ENCODE data around the gene WLS. TPM values are rescaled to one million over a fixed set of nuclear protein-coding genes. Genes with fewer than 3 reads are reported as not detected.
A peak's percentile ranks its signal among the peaks of the same experiment; 100 is the strongest.

Gene WLS
- total and polyA plus RNA-seq, 7 donors = 12.6 to 188 (median 99.2) TPM

DNA sequence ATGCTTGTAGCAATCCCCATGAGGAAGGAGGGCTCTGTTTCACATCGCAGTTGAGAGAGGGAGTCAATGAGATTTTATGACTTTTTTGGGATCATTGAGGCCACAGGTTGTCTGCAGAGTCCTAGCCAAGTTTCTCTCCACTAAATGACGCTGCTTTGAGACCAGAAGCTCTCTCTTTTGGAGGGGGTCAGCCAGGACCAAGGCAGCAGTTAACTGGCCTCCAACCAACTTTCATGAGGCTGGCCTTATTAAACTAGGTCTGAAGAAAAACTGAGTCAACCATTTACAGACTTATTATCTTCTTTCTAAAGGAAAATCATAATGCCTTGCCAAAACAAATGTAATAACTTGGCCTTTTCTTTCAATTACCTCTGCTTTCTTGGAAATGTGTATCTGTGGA, 8.6 kb downstream of the WLS start:
- DNase-seq = no peak
- H3K4me3 ChIP-seq = no peak overlapping the region
- TF ChIP-seq, protein P1, sequence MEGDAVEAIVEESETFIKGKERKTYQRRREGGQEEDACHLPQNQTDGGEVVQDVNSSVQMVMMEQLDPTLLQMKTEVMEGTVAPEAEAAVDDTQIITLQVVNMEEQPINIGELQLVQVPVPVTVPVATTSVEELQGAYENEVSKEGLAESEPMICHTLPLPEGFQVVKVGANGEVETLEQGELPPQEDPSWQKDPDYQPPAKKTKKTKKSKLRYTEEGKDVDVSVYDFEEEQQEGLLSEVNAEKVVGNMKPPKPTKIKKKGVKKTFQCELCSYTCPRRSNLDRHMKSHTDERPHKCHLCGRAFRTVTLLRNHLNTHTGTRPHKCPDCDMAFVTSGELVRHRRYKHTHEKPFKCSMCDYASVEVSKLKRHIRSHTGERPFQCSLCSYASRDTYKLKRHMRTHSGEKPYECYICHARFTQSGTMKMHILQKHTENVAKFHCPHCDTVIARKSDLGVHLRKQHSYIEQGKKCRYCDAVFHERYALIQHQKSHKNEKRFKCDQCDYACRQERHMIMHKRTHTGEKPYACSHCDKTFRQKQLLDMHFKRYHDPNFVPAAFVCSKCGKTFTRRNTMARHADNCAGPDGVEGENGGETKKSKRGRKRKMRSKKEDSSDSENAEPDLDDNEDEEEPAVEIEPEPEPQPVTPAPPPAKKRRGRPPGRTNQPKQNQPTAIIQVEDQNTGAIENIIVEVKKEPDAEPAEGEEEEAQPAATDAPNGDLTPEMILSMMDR (IDR thresholded peaks at IDR 0.05) = no peak
- TF ChIP-seq POLR2A (IDR thresholded peaks at IDR 0.05) (no peak), POLR2AphosphoS5 (IDR thresholded peaks at IDR 0.05) (no peak), EP300 (IDR thresholded peaks at IDR 0.05) (no peak)
- H3K9me3 ChIP-seq = no peaks in the 10 kb centered on the region
- peaks cover 0 to 89% (median 64%) of the 10 kb centered on the region in 4 donors for H3K4me1 ChIP-seq
- no peaks in the 10 kb centered on the region for H3K27me3 ChIP-seq
- intact Hi-C loops (cut with DNase I) = loop anchor here (10.0 kb wide), 1 partner anchor 1299 kb away; the partner anchor contains the start of genes DNAI4 and MIER1
- 58 to 66% methylated on average over 2 of the region's 2 CpGs for WGBS, 2 donors
- peak overlapping the region; percentile 47 to 95 (median 63) for H3K27ac ChIP-seq
- no peaks in the 10 kb centered on the region for H3K36me3 ChIP-seq

DNA sequence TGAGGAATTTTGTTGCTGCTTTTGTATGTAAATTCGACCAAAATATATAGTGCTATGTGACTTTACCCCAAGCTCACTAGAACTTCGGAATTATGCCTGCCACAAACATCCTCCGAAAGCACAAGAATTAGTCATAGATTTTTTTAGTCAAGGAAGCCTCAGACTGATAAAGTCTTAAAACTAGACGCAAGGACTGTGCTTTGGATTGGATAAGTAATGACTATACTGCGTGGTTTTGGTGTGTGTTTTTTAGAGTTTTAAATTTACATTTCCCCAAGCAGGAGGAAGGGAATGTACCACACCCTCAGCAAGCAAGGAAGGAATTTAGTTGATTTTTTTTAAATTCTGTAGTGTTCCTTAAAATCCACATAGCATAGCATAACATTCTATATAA, 10.3 kb downstream of the WLS start:
- no peak for DNase-seq
- intact Hi-C loops (cut with DNase I) = loop anchor here (10.0 kb wide), 1 partner anchor 1297 kb away; the partner anchor contains the start of genes DNAI4 and MIER1
- H3K27ac ChIP-seq = peak overlapping the region; percentile 59 to 95 (median 69)
- no peaks in the 10 kb centered on the region for H3K36me3 ChIP-seq
- no peaks in the 10 kb centered on the region for H3K9me3 ChIP-seq
- no peaks in the 10 kb centered on the region for H3K27me3 ChIP-seq
- peaks cover 0 to 89% (median 73%) of the 10 kb centered on the region in 4 donors for H3K4me1 ChIP-seq
- TF ChIP-seq, protein P1 (IDR thresholded peaks at IDR 0.05) = no peak
- no peak for TF ChIP-seq EP300 (IDR thresholded peaks at IDR 0.05)
- TF ChIP-seq POLR2A (IDR thresholded peaks at IDR 0.05) = no peak
- no peak for TF ChIP-seq POLR2AphosphoS5 (IDR thresholded peaks at IDR 0.05)
- WGBS, 2 donors = 66 to 77% methylated on average over 5 of the region's 5 CpGs
- H3K4me3 ChIP-seq = no peak overlapping the region

DNA sequence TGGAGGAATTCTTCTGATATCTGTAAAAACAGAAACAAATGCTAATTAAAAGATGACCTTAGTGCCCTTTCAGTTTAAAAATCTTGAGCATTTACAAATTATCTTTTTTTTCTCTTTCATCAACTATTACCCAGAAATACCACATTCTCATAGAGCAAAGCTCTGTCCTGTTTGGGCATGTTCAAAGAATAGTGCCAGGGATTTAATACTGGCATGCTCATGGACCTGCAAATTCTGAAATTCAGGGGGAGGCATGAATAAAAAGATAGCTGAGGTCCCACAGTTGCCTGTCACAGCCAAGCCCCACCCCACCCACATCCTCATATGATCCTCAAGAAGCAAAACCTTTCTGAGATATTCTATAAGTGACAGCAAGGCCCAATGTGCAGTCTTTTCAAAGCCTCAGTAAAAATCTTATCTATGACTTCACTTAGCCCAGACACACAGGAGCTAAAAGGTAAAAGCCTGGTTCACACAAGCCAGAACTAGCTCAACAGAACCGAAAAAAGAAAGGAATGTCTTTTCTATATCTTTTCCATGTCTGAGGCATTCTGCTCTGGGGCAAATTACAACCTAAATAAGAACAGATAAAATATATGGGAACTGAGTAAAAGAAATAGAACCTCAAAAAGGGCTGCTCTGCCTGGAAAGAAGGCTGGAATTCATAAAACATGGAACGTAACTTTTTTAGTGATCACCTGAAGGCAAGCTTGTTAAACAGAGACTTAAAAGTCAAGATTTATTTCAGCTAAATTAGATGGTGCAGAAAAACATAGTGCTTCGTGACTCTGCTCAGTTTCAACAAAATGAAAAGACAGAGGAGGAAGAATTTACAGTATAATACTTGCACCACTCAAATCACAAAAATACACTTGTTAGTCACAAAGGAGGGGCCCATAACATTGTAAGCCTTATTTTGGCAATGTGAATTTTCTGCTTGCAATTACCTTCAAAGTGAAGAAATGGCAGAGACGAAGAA, 11.0 kb downstream of the WLS start:
- WGBS, 2 donors = 79 to 80% methylated on average over 4 of the region's 4 CpGs
- intact Hi-C loops (cut with DNase I) = loop anchor here (10.0 kb wide), 1 partner anchor 1296 kb away; the partner anchor contains the start of genes DNAI4 and MIER1
- Histone ChIP-seq H3K4me1 (peaks cover 0 to 89% (median 75%) of the 10 kb centered on the region in 4 donors), H3K27me3 (no peaks in the 10 kb centered on the region), H3K36me3 (no peaks in the 10 kb centered on the region), H3K27ac (peak overlapping the region; percentile 59 to 95 (median 69)), H3K4me3 (no peak overlapping the region), H3K9me3 (no peaks in the 10 kb centered on the region)
- peak in 1 of 4 donors; percentile 37 for TF ChIP-seq POLR2AphosphoS5 (IDR thresholded peaks at IDR 0.05)
- TF ChIP-seq, protein P1 (IDR thresholded peaks at IDR 0.05) = no peak
- no peak for DNase-seq

DNA sequence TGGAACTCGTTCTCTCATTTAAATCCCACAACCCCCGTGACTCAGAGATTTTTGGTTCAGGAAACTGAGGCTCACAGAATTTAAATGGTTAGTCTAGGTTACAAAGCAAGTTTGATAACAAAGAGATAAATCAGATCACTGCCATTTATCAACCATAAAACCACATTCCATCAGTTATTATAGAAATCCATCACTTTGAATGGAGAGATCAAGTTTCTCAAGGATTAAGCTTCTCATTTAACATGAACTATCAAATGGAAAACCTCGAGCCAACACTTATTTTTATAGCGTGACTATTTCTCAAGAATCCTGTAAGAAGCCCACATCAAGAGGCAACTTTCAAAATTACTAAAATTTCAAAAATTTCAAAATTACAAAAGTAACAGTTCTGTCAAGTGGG, 11.9 kb downstream of the WLS start:
- DNase-seq = no peak
- H3K36me3 ChIP-seq = no peaks in the 10 kb centered on the region
- peak overlapping the region in 3 of 4 donors; percentile 64 to 95 (median 74) for H3K27ac ChIP-seq
- WGBS, 2 donors = 69 to 92% methylated on average over 4 of the region's 4 CpGs
- no peaks in the 10 kb centered on the region for H3K27me3 ChIP-seq
- H3K4me1 ChIP-seq = peaks cover 0 to 89% (median 79%) of the 10 kb centered on the region in 4 donors
- no peak for TF ChIP-seq EP300 (IDR thresholded peaks at IDR 0.05)
- no peak for TF ChIP-seq POLR2AphosphoS5 (IDR thresholded peaks at IDR 0.05)
- TF ChIP-seq POLR2A (IDR thresholded peaks at IDR 0.05) = no peak
- TF ChIP-seq, protein P1 (IDR thresholded peaks at IDR 0.05) = no peak
- intact Hi-C loops (cut with DNase I) = loop anchor here (10.0 kb wide), 1 partner anchor 1296 kb away; the partner anchor contains the start of genes DNAI4 and MIER1
- H3K9me3 ChIP-seq = no peaks in the 10 kb centered on the region
- H3K4me3 ChIP-seq = no peak overlapping the region
